IMR-90 (cell line): ENCODE results near the gene ADRA2B.

Source experiments
- CTCF ChIP-seq: conservative IDR thresholded peaks from 2 replicates; pipeline ENCODE4 v1.5.1; 2012; ENCODE audit warnings: mild to moderate bottlenecking, low read depth, low read length, improper control_type of control experiment
- ELK1 ChIP-seq: fragments of 150-350 bp; IDR thresholded peaks from 2 replicates; pipeline ENCODE4 v1.6.1; 2016; ENCODE audit warnings: low read depth, mild to moderate bottlenecking, low read length, moderate library complexity, borderline replicate concordance
- FOS ChIP-seq: fragments of 150-350 bp; IDR thresholded peaks from 2 replicates; pipeline ENCODE4 v1.6.1; 2016; ENCODE audit warnings: low read depth, low read length
- MAFK ChIP-seq: IDR thresholded peaks from 2 replicates; pipeline ENCODE4 v1.6.1; 2012; ENCODE audit warnings: low read depth, low read length, improper control_type of control experiment
- POLR2A ChIP-seq: IDR thresholded peaks from 2 replicates; pipeline ENCODE4 v1.6.1; 2012; ENCODE audit warnings: mild to moderate bottlenecking, low read depth, low read length
- RCOR1 ChIP-seq: IDR thresholded peaks from 2 replicates; pipeline ENCODE4 v1.6.1; 2012; ENCODE audit warnings: mild to moderate bottlenecking, low read length, improper control_type of control experiment; ENCODE audit not compliant: insufficient replicate concordance
- RFX5 ChIP-seq: IDR thresholded peaks from 2 replicates; pipeline ENCODE4 v1.8.0; 2012; ENCODE audit warnings: low read depth, mild to moderate bottlenecking, low read length, moderate library complexity

- TF ChIP-seq CTCF, result no peak
- TF ChIP-seq FOS, result no peak
- TF ChIP-seq RFX5, result no peak
- no peak for TF ChIP-seq ELK1
- no peak for TF ChIP-seq MAFK
- TF ChIP-seq RCOR1, result no peak
- no peak for TF ChIP-seq POLR2A
Measured at GRCh38 chr2:96122391-96122790, 6.0 kb upstream of the ADRA2B start.
